Stimulated activated CD8-positive, alpha-beta memory T cell treated with anti-CD3 and anti-CD28 coated beads, Interleukin-2, amount 100 ng/mL, for 1 hour (primary cell): ENCODE results near the gene DHX8.

Experiments used
- DNase-seq, 2 donors: peaks; one replicate each; pipeline ENCODE4 v3.0.0-alpha.2; 2020; ENCODE audit warnings: low read depth in 2 of 2

Gene DHX8

DNA sequence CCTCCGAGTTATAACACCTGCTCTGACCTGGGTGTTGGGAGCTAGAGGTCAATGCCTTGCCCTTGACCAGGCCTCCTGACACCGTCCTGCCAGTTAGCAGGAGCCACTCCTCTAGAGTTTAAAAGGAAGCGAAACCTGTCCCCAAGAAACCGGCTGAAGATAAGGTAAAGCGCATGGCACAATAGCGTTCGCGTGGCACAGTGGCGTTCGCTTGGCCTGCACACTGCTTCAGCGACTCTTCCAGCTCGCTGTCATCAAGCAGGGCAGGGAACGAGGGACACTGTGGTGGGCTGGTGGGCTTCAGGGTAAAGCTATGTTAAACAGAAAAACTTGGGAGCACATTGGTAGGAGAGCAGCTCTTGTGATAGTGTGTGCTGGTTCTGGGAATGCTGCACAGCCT is 90.6 kb downstream of the DHX8 start:
- no peak for DNase-seq

DNA sequence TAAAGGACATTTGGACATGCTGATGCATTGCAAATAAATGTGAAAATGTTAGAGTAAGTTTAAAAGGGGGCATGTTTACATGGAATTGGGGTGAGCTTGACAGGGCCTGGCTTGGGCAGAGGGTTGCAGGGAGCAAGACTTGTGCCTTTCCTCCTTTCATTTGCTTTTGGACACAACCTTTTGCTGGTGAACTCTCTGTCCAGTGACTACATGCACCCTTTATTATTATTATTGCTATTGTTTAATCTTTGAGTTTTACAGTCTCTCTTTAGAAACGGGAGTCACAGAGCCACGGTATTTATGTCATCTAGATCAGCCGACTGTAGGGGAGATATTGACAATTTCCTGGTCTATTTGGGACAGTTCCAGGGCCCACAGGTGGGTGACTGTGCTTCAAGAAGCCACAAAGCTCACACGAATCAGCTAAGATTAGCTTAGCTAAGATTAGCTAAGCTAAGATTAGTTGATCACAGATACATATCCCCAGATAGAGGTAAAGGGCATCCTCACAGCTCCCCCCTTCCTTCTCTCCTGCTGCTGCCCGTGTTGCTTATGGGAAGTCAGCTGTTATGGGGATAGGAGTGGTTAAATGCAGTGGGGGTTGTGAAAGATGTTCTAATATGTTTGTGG is 91.2 kb downstream of the DHX8 start:
- no peak for DNase-seq
